Spinal cord (tissue), 10 donors: ENCODE results near the gene UNC45A. TPM values are rescaled to one million over a fixed set of nuclear protein-coding genes. Genes with fewer than 3 reads are reported as not detected.

ENCODE experiments used
- DNase-seq, 6 donors: peaks; one replicate each; pipeline versions ENCODE4 v3.0.0 to v3.0.0-alpha.2; 2013 to 2015; ENCODE audit warnings: low spot score in 6 of 6, low read depth in 4 of 6
- H3K27ac ChIP-seq: one replicate; pipeline ENCODE4 v1.5.1; 2013; ENCODE audit warnings: low read depth, low read length, control low read depth
- H3K27me3 ChIP-seq: one replicate; pipeline ENCODE4 v1.6.1; 2013; ENCODE audit warnings: low read length; ENCODE audit not compliant: control insufficient read depth, insufficient read depth
- H3K36me3 ChIP-seq: one replicate; pipeline ENCODE4 v1.6.1; 2013; ENCODE audit warnings: low read length; ENCODE audit not compliant: control insufficient read depth, insufficient read depth
- H3K4me1 ChIP-seq: one replicate; pipeline ENCODE4 v1.6.1; 2013; ENCODE audit warnings: low read length; ENCODE audit not compliant: control insufficient read depth, insufficient read depth
- H3K4me3 ChIP-seq: one replicate; pipeline ENCODE4 v1.5.1; 2013; ENCODE audit warnings: low read depth, low read length, control low read depth
- H3K9me3 ChIP-seq: one replicate; pipeline ENCODE4 v1.6.1; 2013; ENCODE audit warnings: low read length; ENCODE audit not compliant: control insufficient read depth, insufficient read depth
- WGBS: methylation state at CpG from one replicate; pipeline ENCODE4 v1.1.5; 2013; ENCODE audit warnings: missing lambda C conversion rate; ENCODE audit not compliant: insufficient coverage; 5-methylcytosine and 5-hydroxymethylcytosine counted together
- polyA plus RNA-seq, 2 donors: library from polyadenylated mRNA; unstranded; fragments of 120-200 nt; gene quantifications; one replicate each; pipeline ENCODE4 v1.2.1, GENCODE V29; 2013; ENCODE audit not compliant: insufficient read length in 2 of 2
- small RNA-seq: library from RNA; depleted of rRNA; stranded (forward); fragments of <200 nt; gene quantifications from one replicate; pipeline ENCODE3, GENCODE V24; 2014; ENCODE audit warnings: low replicate concordance
- total RNA-seq, 2 donors: library from RNA; depleted of rRNA in 1 of 2; stranded (reverse); fragments of 120-200 nt in 1 of 2; fragments of >200 nt in 1 of 2; gene quantifications; one replicate each; pipeline versions ENCODE4 v1.2.3 to v1.2.4, GENCODE V29; 2013 to 2014
- donor health status: healthy.

UNC45A gene
- total and polyA plus RNA-seq, 4 donors: 29.3 to 54.7 (median 47.5) TPM

DNA sequence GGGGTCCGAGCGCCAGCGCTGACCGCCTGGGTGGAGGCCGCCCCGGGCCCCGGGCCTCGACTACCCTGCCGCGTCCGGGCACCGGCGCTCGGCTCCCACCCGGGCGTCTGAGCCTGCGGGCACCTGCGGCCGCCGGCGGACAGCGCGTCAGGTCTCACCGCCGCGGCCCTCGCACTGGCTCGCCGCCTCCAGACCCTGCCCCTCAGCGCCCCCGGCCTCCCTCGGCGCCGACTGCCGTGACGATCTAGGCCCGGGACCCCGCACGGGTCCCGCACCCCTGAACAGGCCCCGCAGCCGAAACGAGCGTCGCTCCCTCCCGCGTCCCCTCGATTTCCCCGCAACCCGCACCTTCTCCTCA lies 59.0 kb downstream of the UNC45A start:
- H3K9me3 ChIP-seq: no peaks in the 10 kb centered on the region
- no peak for DNase-seq
- H3K36me3 ChIP-seq: peaks cover 12% of the 10 kb centered on the region
- H3K27ac ChIP-seq: peak overlapping the region; percentile 96
- under 1% methylated on average over 50 of the region's 50 CpGs for WGBS
- no peaks in the 10 kb centered on the region for H3K27me3 ChIP-seq
- peaks cover 7% of the 10 kb centered on the region for H3K4me1 ChIP-seq
- peak overlapping the region; percentile 95 for H3K4me3 ChIP-seq

DNA sequence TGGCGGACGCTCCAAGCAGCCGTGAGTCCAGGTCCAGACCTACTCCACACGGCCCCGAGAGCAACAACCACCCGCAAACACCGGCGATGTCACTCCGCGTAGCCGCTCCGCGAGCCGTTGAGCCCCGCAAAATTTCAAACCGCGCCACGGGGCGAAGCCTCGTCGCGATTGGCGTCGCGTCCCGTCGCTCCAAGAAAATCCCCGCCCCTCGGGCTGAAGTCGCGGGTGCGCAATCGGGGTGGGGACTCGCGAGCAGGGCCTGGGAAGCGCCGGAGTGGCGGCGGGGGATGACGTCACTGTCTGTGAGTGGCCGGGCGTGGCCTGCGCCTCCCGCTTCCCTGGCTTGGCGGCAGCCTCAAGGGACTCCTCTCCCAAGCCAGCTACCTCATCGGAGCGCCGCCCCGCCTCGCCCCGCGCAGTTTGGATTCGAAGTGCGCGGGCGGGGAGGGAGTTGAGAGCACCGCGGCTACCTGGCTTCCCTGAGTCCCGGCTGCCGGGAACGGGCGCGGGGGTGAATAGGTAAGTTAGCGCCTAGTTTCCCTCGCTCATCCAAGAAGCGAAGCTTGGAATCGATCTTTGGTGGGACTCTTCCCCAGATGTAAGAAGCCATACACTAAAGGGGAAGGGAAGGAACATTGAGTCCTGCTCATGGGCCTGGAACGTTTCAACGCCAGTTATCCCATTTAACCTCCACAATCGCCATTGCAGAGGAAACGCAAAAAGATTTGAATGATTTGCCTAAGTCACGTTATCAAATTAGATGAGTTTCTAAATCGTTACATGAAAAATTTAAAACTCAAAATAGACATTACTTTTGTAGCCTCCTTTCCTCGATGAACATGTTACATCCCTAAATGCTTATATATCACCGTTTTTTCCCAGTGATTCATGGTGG lies 59.6 kb downstream of the UNC45A start, which contains the start of gene PRC1:
PRC1 (minus strand) TSS at position 119 of the 895 bp plus-strand sequence; CDS start at position 1, 118 bp downstream.
- peaks cover 18% of the 10 kb centered on the region for H3K36me3 ChIP-seq
- peak within 1 kb of the TSS; percentile 95 for H3K4me3 ChIP-seq
- H3K27me3 ChIP-seq: no peaks in the 10 kb centered on the region
- H3K4me1 ChIP-seq: peaks cover 7% of the 10 kb centered on the region
- no peaks in the 10 kb centered on the region for H3K9me3 ChIP-seq
- peak; percentile 89 to 99 (median 94) for DNase-seq
- peak within 1 kb of the TSS; percentile 96 for H3K27ac ChIP-seq
- 0% methylated on average over 64 of the region's 75 CpGs for WGBS

DNA sequence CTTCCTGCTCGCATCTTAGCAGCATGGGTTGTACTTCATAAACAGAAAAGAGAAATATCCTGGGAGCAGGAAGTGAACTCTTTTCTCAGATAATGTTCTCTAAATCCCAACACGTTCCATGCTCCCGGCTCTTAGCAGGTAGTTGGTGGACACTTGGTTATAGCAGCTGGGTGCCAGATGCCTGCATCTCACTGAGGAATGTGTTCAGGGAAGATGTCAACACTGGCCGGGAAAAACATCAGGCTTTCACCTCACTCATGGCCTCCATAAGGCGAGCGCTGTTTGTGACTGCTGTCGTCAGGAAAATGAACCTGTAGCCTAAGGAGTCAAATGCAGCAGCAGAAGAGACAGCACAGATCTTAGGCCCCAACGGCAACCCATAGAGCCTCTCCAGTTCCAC lies 63.7 kb downstream of the UNC45A start:
- no peak overlapping the region for H3K4me3 ChIP-seq
- no peak for DNase-seq
- WGBS: 80% methylated on average over 5 of the region's 8 CpGs
- H3K27me3 ChIP-seq: no peaks in the 10 kb centered on the region
- no peaks in the 10 kb centered on the region for H3K9me3 ChIP-seq
- H3K36me3 ChIP-seq: peaks cover 46% of the 10 kb centered on the region
- no peak overlapping the region for H3K27ac ChIP-seq
- peaks cover under 1% of the 10 kb centered on the region for H3K4me1 ChIP-seq

DNA sequence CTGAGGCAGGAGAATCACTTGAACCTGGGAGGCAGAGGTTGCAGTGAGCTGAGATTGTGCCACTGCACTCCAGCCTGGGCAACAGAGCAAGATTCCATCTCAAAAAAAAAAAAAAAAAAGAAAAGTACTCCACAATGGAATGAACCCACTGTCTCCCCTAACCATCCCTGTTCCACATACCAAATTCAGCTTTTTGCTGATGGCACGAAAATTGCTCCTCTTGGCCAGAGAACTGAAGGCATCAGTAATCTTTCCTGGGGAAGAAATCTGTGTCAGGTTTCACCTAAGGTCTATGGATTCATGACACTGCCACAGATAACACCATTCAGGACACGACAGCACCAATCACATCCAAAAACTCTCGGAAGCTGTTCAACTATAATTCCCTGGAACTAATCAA lies 66.1 kb downstream of the UNC45A start:
- no peak overlapping the region for H3K27ac ChIP-seq
- 95% methylated on average over 2 of the region's 3 CpGs for WGBS
- no peaks in the 10 kb centered on the region for H3K9me3 ChIP-seq
- H3K4me3 ChIP-seq: no peak overlapping the region
- DNase-seq: no peak
- peaks cover 69% of the 10 kb centered on the region for H3K36me3 ChIP-seq
- no peaks in the 10 kb centered on the region for H3K27me3 ChIP-seq
- no peaks in the 10 kb centered on the region for H3K4me1 ChIP-seq

Small RNA genes lying within 50 kb of the gene (small RNA-seq; reads per million reads assigned to genes)
- gene RF00019: not detected

Other genes starting within 250 kb of the UNC45A start
- gene BLM, start 217.9 kb upstream of the UNC45A start, total RNA-seq: 1 to 10 TPM; 8.3 to 9.4 TPM
- 1 to 10 TPM; 7.2 to 9.1 TPM for gene BLM, start 217.9 kb upstream of the UNC45A start, polyA plus RNA-seq
- gene FURIN, start 66.7 kb upstream of the UNC45A start, total RNA-seq: 10 to 100 TPM; 13.2 to 23.7 TPM
- gene FURIN, start 66.7 kb upstream of the UNC45A start, polyA plus RNA-seq: 10 to 100 TPM; 24.9 to 27.0 TPM
- 10 to 100 TPM; 13.3 to 19.5 TPM for gene FES, start 50.8 kb upstream of the UNC45A start, total RNA-seq
- gene FES, start 50.8 kb upstream of the UNC45A start, polyA plus RNA-seq: 10 to 100 TPM in 1 of 2 donors, 1 to 10 TPM in 1; 8.7 to 12.1 TPM
- gene MAN2A2, start 32.0 kb upstream of the UNC45A start, total RNA-seq: 10 to 100 TPM; 25.3 to 48.5 TPM
- 100 to 1,000 TPM; 114 to 128 TPM for gene MAN2A2, start 32.0 kb upstream of the UNC45A start, polyA plus RNA-seq
- 10 to 100 TPM in 1 of 2 donors, 1 to 10 TPM in 1; 7.6 to 21.7 TPM for gene HDDC3, start 2.7 kb upstream of the UNC45A start, total RNA-seq
- 10 to 100 TPM; 14.6 to 15.5 TPM for gene HDDC3, start 2.7 kb upstream of the UNC45A start, polyA plus RNA-seq
- gene RCCD1, start 19.6 kb downstream of the UNC45A start, total RNA-seq: 10 to 100 TPM; 16.9 to 18.0 TPM
- gene RCCD1, start 19.6 kb downstream of the UNC45A start, polyA plus RNA-seq: 10 to 100 TPM; 25.6 to 30.5 TPM
- gene PRC1, start 59.2 kb downstream of the UNC45A start, total RNA-seq: 10 to 100 TPM; 46.0 to 66.5 TPM
- 10 to 100 TPM; 53.5 to 62.2 TPM for gene PRC1, start 59.2 kb downstream of the UNC45A start, polyA plus RNA-seq
- 10 to 100 TPM in 1 of 2 donors, 1 to 10 TPM in 1; 7.9 to 19.9 TPM for gene VPS33B, start 87.3 kb downstream of the UNC45A start, total RNA-seq
- gene VPS33B, start 87.3 kb downstream of the UNC45A start, polyA plus RNA-seq: 10 to 100 TPM; 27.5 to 35.2 TPM
- 10 to 100 TPM in 1 of 2 donors, 1 to 10 TPM in 1; 6.6 to 31.0 TPM for gene SV2B, start 165.0 kb downstream of the UNC45A start, total RNA-seq
- 10 to 100 TPM; 14.7 to 15.2 TPM for gene SV2B, start 165.0 kb downstream of the UNC45A start, polyA plus RNA-seq